GM23338 (cell line): ENCODE measurements around the gene RYR2. TPM values are rescaled to one million over a fixed set of nuclear protein-coding genes. Genes with fewer than 3 reads are reported as not detected.
A peak's percentile ranks its signal among the peaks of the same experiment; 100 is the strongest.

ENCODE experiments used
- ATAC-seq: fragments of 200-7000 bp; cut with Tn5 transposase; 3 replicates; pipeline ENCODE4 v1.9.1; 2020
- DNase-seq: peaks from one replicate; pipeline ENCODE4 v3.0.0-alpha.2; 2015; ENCODE audit warnings: low spot score
- H2AFZ ChIP-seq: fragments of 200-600 bp; sonication (generic); 2 replicates; pipeline ENCODE4 v1.8.0; 2016; ENCODE audit warnings: antibody characterized with exemption, mild to moderate bottlenecking, moderate library complexity
- H3F3A ChIP-seq: fragments of 200-600 bp; sonication (generic); replicated peaks from 2 replicates; pipeline ENCODE4 v1.8.0; 2017; ENCODE audit warnings: antibody characterized with exemption, mixed run types, low read depth
- H3K27ac ChIP-seq: fragments of 200-600 bp; sonication (generic); 2 replicates; pipeline ENCODE4 v1.6.1; 2016; ENCODE audit warnings: low read depth
- H3K27me3 ChIP-seq: fragments of 200-600 bp; sonication (generic); 2 replicates; pipeline ENCODE4 v1.8.0; 2016; ENCODE audit warnings: mild to moderate bottlenecking, mixed run types, moderate library complexity; ENCODE audit not compliant: insufficient read depth
- H3K36me3 ChIP-seq: fragments of 200-600 bp; sonication (generic); 2 replicates; pipeline ENCODE4 v1.8.0; 2016; ENCODE audit warnings: mild to moderate bottlenecking; ENCODE audit not compliant: insufficient read depth
- H3K4me1 ChIP-seq: fragments of 200-600 bp; sonication (generic); 2 replicates; pipeline ENCODE4 v1.8.0; 2016; ENCODE audit warnings: mild to moderate bottlenecking, moderate library complexity; ENCODE audit not compliant: insufficient read depth
- H3K4me2 ChIP-seq: fragments of 200-600 bp; sonication (generic); 2 replicates; pipeline ENCODE4 v1.7.1; 2017; ENCODE audit warnings: mixed run types
- H3K4me3 ChIP-seq: fragments of 200-600 bp; sonication (generic); 2 replicates; pipeline ENCODE4 v1.6.1; 2016; ENCODE audit warnings: mixed run types
- H3K79me2 ChIP-seq: fragments of 200-600 bp; sonication (generic); replicated peaks from 2 replicates; pipeline ENCODE4 v1.8.0; 2017; ENCODE audit warnings: mild to moderate bottlenecking; ENCODE audit not compliant: insufficient read depth
- H3K9me2 ChIP-seq: fragments of 200-600 bp; sonication (generic); 2 replicates; pipeline ENCODE4 v1.8.0; 2017; ENCODE audit not compliant: insufficient read depth
- H4K20me1 ChIP-seq: fragments of 200-600 bp; sonication (generic); replicated peaks from 2 replicates; pipeline ENCODE4 v1.8.0; 2017; ENCODE audit warnings: mild to moderate bottlenecking; ENCODE audit not compliant: insufficient read depth
- H3K27ac Mint-ChIP-seq: 2 replicates; pipeline ENCODE4 v1.8.0; 2020; ENCODE audit warnings: inconsistent platforms, mild to moderate bottlenecking, moderate library complexity, mixed read lengths
- H3K27me3 Mint-ChIP-seq: 3 replicates; pipeline ENCODE4 v1.8.0; 2022; ENCODE audit warnings: low read depth, mild to moderate bottlenecking, moderate library complexity, mixed read lengths, inconsistent platforms; ENCODE audit not compliant: insufficient read depth, poor library complexity
- H3K36me3 Mint-ChIP-seq: 3 replicates; pipeline ENCODE4 v1.8.0; 2021; ENCODE audit warnings: low read depth, mild to moderate bottlenecking, inconsistent platforms, moderate library complexity, mixed read lengths
- H3K4me1 Mint-ChIP-seq: 3 replicates; pipeline ENCODE4 v1.8.0; 2020; ENCODE audit warnings: mild to moderate bottlenecking, inconsistent platforms, mixed read lengths
- H3K4me3 Mint-ChIP-seq: 3 replicates; pipeline ENCODE4 v1.8.0; 2021; ENCODE audit warnings: moderate library complexity, mild to moderate bottlenecking, inconsistent platforms, mixed read lengths
- H3K9me3 Mint-ChIP-seq: 3 replicates; pipeline ENCODE4 v1.8.0; 2020; ENCODE audit warnings: moderate library complexity, mild to moderate bottlenecking, inconsistent platforms, mixed read lengths
- EZH2phosphoT487 ChIP-seq: fragments of 200-600 bp; sonication (generic); IDR thresholded peaks from one replicate; pipeline ENCODE4 v1.8.1; 2018; ENCODE audit warnings: antibody characterized with exemption; ENCODE audit not compliant: unreplicated experiment
- polyA plus RNA-seq: library from polyadenylated mRNA; unstranded; fragments of >200 nt; fragmentation: Nextera tagmentation; extraction: Ambion mirVana; gene quantifications from 2 replicates; pipeline ENCODE4 v1.2.1, GENCODE V29; 2016
- total RNA-seq: library from RNA; depleted of rRNA; stranded (reverse); fragments of >200 nt; shearing (Covaris generic); gene quantifications from 2 replicates; pipeline ENCODE4 v1.2.3, GENCODE V29; 2014
- TF ChIP-seq, protein P1 (sequence below): fragments of 250-450 bp; sonication (Bioruptor Pico); IDR thresholded peaks from 2 replicates; pipeline ENCODE4 v1.5.0; 2020; ENCODE audit warnings: mild to moderate bottlenecking, moderate library complexity
- TF ChIP-seq, protein P2 (sequence below), 2 experiments: fragments of 200-600 bp in 1 of 2; sonication (generic) in 1 of 2; conservative IDR thresholded peaks; 2 replicates each; pipeline versions ENCODE4 v1.5.1 to v1.6.1; 2016 to 2017; ENCODE audit warnings: antibody characterized with exemption in 2 of 2, low read depth in 2 of 2, mild to moderate bottlenecking in 2 of 2, moderate library complexity in 1 of 2

The RYR2 gene
- total and polyA plus RNA-seq, 2 experiments from 2014 or later = 8.9 to 10.0 TPM

DNA sequence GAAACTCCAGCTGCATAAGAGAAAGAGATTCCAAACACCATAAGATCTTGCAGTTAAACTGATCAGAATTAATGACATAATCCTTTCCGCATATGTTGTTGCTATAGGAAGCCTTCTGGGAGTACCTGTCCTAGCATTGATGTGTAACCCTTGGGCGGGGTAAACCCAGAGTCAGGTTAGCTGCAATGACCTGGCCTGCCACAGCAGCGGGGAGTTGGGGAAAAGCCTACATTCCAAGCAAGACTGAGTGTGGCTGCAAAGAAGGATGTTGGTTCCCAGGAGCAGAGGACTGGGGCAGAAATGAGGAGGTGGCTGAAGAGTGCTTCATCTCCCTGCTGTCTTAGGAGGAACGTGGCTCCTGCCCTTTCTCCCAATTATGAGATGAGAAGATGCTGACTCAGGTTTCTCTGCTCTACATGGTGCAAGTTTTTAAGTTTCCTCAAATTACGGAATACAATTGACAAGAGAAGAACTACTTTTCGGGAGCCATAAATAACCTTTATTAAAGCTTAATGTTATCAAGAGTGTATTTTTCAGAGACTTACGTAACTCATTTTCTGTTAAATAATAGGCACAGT is 142.1 kb downstream of the RYR2 start:
- no peaks in the 10 kb centered on the region for H3K27me3 ChIP-seq
- H3K4me3 ChIP-seq = no peak overlapping the region
- ATAC-seq = peak; percentile 87
- H3K27ac ChIP-seq = no peak overlapping the region
- no peaks in the 10 kb centered on the region for H3K36me3 Mint-ChIP-seq
- no peak for TF ChIP-seq EZH2phosphoT487
- TF ChIP-seq, protein P1, sequence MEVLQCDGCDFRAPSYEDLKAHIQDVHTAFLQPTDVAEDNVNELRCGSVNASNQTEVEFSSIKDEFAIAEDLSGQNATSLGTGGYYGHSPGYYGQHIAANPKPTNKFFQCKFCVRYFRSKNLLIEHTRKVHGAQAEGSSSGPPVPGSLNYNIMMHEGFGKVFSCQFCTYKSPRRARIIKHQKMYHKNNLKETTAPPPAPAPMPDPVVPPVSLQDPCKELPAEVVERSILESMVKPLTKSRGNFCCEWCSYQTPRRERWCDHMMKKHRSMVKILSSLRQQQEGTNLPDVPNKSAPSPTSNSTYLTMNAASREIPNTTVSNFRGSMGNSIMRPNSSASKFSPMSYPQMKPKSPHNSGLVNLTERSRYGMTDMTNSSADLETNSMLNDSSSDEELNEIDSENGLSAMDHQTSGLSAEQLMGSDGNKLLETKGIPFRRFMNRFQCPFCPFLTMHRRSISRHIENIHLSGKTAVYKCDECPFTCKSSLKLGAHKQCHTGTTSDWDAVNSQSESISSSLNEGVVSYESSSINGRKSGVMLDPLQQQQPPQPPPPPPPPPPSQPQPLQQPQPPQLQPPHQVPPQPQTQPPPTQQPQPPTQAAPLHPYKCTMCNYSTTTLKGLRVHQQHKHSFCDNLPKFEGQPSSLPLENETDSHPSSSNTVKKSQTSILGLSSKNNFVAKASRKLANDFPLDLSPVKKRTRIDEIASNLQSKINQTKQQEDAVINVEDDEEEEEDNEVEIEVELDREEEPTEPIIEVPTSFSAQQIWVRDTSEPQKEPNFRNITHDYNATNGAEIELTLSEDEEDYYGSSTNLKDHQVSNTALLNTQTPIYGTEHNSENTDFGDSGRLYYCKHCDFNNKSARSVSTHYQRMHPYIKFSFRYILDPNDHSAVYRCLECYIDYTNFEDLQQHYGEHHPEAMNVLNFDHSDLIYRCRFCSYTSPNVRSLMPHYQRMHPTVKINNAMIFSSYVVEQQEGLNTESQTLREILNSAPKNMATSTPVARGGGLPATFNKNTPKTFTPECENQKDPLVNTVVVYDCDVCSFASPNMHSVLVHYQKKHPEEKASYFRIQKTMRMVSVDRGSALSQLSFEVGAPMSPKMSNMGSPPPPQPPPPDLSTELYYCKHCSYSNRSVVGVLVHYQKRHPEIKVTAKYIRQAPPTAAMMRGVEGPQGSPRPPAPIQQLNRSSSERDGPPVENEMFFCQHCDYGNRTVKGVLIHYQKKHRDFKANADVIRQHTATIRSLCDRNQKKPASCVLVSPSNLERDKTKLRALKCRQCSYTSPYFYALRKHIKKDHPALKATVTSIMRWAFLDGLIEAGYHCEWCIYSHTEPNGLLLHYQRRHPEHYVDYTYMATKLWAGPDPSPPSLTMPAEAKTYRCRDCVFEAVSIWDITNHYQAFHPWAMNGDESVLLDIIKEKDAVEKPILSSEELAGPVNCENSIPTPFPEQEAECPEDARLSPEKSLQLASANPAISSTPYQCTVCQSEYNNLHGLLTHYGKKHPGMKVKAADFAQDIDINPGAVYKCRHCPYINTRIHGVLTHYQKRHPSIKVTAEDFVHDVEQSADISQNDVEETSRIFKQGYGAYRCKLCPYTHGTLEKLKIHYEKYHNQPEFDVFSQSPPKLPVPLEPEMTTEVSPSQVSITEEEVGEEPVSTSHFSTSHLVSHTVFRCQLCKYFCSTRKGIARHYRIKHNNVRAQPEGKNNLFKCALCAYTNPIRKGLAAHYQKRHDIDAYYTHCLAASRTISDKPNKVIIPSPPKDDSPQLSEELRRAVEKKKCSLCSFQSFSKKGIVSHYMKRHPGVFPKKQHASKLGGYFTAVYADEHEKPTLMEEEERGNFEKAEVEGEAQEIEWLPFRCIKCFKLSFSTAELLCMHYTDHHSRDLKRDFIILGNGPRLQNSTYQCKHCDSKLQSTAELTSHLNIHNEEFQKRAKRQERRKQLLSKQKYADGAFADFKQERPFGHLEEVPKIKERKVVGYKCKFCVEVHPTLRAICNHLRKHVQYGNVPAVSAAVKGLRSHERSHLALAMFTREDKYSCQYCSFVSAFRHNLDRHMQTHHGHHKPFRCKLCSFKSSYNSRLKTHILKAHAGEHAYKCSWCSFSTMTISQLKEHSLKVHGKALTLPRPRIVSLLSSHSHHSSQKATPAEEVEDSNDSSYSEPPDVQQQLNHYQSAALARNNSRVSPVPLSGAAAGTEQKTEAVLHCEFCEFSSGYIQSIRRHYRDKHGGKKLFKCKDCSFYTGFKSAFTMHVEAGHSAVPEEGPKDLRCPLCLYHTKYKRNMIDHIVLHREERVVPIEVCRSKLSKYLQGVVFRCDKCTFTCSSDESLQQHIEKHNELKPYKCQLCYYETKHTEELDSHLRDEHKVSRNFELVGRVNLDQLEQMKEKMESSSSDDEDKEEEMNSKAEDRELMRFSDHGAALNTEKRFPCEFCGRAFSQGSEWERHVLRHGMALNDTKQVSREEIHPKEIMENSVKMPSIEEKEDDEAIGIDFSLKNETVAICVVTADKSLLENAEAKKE (CRISPR knock-in tag) = peak; percentile 31; the same call in 1 of the 2 replicates
- peaks cover 30% of the 10 kb centered on the region for H3K4me1 ChIP-seq
- H3K4me3 Mint-ChIP-seq = no peak overlapping the region
- H3K9me2 ChIP-seq = no peaks in the 10 kb centered on the region
- no peaks in the 10 kb centered on the region for H3K36me3 ChIP-seq
- H4K20me1 ChIP-seq = no peaks in the 10 kb centered on the region
- DNase-seq = peak; percentile 72
- H3K27me3 Mint-ChIP-seq = no peaks in the 10 kb centered on the region
- H3K9me3 Mint-ChIP-seq = no peaks in the 10 kb centered on the region
- no peak overlapping the region for H2AFZ ChIP-seq
- H3K4me1 Mint-ChIP-seq = peaks cover 24% of the 10 kb centered on the region
- H3F3A ChIP-seq = no peaks in the 10 kb centered on the region
- peaks cover 24% of the 10 kb centered on the region for H3K79me2 ChIP-seq
- H3K27ac Mint-ChIP-seq = peak overlapping the region; percentile 74
- H3K4me2 ChIP-seq = peak overlapping the region; percentile 33; the same call in 1 of the 2 replicates

GRCh38 chr1:237186675-237187074 is 144.7 kb downstream of the RYR2 start:
- DNase-seq = peak; percentile 34
- peak; percentile 67 for ATAC-seq
- H3K9me3 Mint-ChIP-seq = no peaks in the 10 kb centered on the region
- TF ChIP-seq, protein P2, sequence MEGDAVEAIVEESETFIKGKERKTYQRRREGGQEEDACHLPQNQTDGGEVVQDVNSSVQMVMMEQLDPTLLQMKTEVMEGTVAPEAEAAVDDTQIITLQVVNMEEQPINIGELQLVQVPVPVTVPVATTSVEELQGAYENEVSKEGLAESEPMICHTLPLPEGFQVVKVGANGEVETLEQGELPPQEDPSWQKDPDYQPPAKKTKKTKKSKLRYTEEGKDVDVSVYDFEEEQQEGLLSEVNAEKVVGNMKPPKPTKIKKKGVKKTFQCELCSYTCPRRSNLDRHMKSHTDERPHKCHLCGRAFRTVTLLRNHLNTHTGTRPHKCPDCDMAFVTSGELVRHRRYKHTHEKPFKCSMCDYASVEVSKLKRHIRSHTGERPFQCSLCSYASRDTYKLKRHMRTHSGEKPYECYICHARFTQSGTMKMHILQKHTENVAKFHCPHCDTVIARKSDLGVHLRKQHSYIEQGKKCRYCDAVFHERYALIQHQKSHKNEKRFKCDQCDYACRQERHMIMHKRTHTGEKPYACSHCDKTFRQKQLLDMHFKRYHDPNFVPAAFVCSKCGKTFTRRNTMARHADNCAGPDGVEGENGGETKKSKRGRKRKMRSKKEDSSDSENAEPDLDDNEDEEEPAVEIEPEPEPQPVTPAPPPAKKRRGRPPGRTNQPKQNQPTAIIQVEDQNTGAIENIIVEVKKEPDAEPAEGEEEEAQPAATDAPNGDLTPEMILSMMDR (conservative IDR thresholded peaks at IDR 0.05; ENCODE audit: low read depth in 2 of 2) = no peak
- TF ChIP-seq, protein P1 (CRISPR knock-in tag) = no peak
- peaks cover 27% of the 10 kb centered on the region for H3K4me1 Mint-ChIP-seq
- H3K27me3 ChIP-seq = no peaks in the 10 kb centered on the region
- no peak overlapping the region for H3K4me3 ChIP-seq
- H3K27me3 Mint-ChIP-seq = no peaks in the 10 kb centered on the region
- H3K4me1 ChIP-seq = peaks cover 33% of the 10 kb centered on the region
- H3K4me3 Mint-ChIP-seq = no peak overlapping the region
- H2AFZ ChIP-seq = no peak overlapping the region
- no peaks in the 10 kb centered on the region for H3K36me3 Mint-ChIP-seq
- no peaks in the 10 kb centered on the region for H4K20me1 ChIP-seq
- H3K79me2 ChIP-seq = peaks cover 40% of the 10 kb centered on the region
- H3K36me3 ChIP-seq = no peaks in the 10 kb centered on the region
- no peak overlapping the region for H3K4me2 ChIP-seq
- 0 out of 2 replicates have a peak overlapping the region, but pooled peaks have one; percentile 70 for H3K27ac ChIP-seq
- no peaks in the 10 kb centered on the region for H3F3A ChIP-seq
- no peaks in the 10 kb centered on the region for H3K9me2 ChIP-seq
- peak overlapping the region; percentile 86 for H3K27ac Mint-ChIP-seq
